Activated CD8-positive, alpha-beta memory T cell treated with anti-CD3 and anti-CD28 coated beads, Interleukin-2, amount 50 U/mL, for 24 hours (primary cell): ENCODE measurements around the gene SKIDA1.

ENCODE experiments used
- DNase-seq: peaks from one replicate; pipeline ENCODE4 v3.0.0-alpha.2; 2020; ENCODE audit errors: extremely low read depth

The SKIDA1 gene

DNA sequence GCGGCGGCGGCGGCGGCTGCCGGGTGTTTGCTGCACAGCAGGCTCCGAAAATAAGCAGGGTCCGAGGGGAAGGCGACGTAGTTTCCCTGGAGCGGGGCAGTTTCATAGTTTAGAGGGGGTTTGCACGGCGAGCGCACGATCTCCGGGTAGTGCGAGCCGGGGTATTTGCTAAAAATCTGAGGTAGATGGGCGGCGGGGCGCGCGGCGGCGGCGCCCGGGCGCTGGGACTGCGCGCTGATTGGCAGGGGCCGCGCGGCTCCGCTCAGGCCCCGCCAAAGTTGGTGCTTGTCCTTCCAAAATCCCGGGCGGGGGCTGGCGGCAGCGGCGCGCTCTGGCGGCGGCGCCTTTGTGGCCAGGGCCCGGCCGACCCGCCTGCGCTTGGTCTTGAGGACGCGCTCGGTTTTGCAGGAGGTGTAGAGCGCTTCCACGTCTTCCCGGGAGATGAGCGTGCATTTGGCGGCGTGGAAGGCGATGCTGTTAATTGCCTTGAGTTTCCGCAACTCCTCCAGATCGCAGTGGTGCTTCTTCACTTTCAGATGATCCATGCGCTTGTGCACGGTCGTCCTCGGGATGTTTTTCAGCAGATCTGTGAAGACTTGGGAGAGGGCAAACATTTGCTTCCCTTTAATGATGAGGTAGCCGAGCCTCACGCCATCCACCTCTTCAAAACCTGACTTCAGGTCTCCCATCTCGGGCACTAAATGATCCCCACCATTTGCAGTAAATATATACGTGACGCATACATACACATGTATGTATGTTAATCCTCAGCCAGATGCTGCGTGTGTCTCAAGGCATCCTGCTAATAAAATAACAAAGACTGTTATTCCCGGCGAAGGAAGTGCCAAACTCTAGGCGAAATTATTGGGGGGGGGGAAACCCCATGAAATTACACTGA is 8.1 kb downstream of the SKIDA1 start:
- DNase-seq, result no peak

DNA sequence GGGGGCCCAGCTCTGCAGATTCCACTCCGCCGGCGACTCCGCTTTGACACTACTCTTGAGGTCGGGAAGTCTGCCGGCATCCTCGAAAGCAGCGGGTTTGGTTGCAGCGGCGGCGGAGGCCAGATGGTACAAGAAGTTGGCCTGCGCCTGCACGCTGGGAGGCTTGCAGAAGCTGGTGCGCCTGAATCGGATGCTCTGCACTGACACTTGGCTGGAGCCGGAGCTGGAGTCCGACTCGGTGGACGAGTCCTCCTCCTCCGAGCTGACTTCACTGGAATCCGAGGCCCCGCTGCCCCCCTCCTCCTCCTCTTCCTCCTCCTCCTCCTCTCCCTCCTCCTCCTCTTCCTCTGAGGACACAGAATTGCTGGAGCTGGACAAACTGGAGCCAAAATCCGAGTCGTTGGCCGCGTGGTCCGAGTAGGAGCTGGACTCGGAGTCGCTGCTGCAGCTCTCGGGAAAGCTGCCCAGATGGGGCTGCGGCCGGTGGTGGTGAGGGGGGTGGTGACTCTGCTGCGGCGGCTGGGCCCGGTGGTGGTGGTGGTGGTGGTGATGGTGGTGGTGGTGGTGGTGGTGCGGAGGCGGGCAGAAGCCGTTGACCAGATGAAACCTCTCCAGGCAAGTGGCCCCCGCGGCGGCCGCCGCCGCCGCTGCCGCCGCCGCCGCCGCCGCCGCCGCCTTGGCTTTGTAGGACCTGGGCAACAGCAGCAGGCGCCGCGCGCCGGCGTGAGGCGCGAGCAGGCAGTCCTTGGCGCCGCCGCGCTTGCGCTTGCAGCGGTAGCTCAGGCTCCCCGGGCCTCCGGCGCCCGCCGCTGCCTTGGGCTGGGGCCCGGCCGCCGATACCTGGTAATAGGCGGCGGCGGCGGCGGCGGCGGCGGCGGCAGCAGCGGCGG is 9.0 kb downstream of the SKIDA1 start:
- DNase-seq, result no peak

DNA sequence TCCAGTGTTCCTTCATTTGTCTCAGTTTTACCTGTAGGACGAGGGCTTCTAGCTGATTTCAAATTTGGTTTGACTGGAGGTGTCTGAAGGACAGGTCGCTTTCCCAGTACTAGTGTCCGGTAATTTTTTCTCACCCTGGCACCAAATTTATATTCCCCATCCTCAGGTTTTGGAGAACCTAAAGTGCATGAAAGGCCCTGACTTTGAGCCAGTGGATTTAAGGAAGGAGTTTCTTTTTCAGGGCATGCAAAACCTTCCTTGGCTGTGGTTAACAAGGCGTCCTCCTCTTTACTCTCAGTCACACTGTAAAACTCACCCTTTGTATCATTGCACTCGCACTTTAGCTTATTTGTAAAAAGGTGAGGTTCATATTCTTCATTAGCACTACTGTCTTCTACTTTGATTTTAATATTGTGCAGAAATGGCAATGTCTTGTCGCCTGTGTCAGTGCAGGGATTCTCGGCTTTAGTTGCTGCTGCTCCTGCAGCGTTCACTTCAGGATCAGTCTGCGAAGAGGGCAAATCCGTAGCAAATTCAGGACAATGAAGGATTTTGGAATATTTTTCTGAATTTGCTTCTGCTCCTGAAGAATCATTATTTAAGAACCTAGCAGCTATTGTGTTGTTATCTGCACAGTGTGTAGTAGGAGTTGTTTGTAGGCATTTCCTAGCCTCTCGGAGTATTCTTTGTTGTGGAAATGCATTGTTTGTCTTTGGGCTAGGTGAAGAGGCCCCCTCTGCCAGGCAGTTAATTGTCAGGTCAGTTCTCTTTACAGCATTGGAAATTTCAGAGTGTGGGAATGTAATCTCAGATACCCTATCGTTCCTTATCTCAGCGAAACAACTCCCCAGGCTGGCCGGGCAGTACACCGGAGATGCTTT is 9.9 kb downstream of the SKIDA1 start:
- DNase-seq, result no peak

DNA sequence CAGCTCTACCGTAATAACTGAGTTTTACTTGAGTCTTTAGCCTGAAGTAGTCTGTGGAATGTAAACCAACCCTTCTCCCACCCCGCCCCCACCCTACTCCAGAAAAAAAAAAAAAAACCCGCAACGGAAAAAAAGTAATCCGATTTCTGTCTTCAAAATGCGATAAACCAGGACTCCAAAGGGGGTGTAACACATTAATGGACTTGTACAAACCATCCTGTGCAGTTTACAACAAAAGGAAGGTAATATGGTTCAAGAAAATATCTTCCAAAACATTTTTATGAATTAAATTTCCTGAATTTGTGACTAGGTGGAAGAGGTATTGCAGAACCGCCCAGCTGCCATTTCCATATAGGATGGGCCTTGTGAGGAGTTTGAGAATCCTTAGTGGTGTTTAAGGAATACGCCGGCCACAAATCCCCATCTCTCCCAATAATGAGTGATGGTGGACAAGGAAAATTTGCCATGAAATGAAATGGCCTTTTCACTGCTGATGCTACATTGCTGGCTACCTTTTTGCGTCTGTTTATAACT is 10.6 kb downstream of the SKIDA1 start:
- DNase-seq, result no peak

DNA sequence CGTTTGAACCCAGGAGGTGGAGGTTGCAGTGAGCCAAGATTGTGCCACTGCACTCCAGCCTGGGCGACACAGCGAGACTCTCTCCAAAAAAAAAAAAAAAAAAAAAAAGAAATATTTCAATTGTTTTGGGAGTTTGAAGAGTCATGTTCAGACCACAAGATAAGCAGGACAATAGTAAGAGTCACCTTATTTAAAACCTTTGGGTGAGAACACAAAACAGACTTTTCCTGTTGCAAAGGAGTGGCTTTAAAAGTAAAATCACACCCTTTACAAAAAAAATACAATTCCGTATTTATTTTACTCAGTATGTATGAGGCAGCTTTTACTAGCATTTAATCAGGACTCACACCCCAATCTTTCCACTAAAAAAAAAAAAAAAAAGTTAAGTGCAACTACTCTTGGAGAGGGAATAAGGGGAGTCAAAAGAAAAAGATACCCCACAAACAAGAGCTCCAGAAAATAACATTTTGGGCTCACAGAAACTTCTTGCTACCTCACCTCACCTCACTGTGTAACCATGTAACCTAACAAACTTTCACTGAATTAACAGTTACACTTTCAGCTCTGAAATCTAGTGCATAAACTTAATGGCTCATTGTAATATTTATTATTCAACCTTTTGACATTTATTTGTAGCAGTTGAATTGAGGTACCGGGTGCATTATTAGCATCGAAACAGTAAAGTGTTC is 11.2 kb downstream of the SKIDA1 start:
- no peak for DNase-seq

DNA sequence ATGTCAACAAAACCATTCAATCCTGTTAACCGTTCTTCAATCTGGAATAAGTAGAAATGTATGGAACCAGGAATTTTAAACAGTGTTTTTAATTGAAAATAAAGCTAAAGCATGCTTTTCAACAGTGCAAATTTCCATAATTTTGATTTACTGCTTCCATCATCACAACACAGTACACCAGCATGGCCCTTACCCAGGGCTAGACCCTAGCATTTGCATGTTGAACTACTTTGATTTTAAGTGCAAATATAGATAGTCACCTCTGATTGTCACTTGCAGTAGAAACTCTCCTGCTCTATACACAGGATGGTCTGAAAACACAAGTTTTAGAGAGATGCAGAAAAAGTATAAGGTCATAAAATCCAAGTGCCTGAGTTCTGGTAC is 12.1 kb downstream of the SKIDA1 start:
- no peak for DNase-seq

DNA sequence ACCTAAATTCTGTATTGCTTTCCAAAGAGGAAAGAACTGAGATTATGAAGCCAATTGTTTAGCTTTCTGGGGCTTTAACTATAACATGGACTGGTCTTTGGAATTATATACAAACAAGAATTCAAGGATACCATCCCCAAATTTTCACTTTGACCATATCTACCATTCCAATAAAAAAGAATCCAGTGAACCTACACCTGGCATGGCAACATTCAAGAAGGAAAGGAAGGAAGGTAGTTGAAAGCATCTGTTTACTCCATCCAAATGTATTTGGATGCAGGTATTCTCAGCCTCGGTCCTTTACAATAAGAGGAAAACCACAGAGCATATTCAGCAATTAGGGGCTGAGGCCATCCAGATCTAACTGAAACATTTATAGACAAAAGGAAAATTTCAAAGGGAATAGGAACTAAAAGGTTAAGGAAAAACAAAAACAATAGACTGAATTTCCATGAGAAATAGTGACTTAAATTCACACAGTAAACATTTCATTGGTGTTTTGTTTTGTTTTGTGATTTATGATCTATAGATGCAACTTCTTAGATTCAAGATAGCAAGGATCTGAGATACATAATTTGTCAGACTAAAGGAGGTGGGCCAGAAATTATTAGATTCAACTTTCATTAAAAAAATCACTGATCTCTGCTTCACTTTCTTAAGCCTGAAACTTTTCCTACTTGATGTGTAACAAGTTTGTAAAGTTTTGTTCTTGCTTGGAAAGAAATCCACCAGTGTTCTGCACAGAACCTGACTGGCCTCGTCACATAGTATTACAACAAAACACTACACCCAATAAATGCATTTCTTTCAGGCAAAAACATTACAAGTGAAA is 12.7 kb downstream of the SKIDA1 start:
- DNase-seq, result no peak

DNA sequence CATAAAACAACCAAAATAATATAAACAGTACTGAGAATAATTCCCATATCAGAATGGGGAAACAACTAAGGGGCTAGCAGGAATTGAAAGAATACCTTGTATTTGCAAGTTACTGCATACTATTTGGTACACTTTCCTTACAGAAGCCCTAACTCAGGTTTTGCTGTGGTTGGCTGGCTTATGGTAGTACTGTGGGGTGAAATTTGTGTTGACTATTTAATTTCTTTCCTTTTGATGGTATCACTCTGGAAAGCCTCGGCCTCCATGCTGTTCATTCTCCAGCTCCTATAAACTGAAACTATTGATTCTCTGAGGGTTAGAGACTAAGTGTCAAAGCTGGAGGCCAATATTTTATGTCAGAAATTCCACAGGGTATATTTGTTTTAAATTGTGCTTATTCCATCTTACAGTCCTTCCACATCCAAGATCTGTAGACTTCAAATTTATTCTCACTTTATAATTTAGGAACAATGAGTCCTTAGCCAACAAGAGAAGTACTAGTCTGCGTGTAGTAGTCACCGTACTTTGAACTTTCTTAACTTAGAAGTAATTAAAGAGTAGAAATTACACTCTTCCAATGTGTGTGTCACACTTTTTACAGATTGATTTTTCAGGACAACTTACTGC is 13.4 kb downstream of the SKIDA1 start:
- no peak for DNase-seq

DNA sequence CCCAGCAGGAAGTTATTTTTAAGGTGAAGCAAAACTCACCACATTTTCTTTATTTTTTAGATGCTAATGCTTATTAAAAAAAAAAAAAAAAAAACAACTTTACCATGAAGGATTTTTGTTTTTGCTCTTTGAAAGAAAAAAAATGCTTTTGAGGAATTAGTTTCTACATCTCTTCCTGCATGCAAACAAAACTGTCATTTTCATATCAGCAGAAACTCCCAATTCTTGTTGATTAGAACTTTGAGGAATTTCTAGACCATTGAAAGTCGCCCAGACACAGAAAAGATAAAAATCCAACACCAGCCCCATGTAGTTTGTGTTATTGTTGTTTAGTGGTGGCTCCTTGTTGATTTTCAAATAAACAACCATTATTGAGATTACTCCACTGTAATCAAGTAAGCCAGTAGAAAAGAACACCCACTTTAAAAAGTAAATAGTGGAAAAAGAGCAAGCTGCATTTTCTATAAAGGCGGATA is 14.3 kb downstream of the SKIDA1 start:
- no peak for DNase-seq

DNA sequence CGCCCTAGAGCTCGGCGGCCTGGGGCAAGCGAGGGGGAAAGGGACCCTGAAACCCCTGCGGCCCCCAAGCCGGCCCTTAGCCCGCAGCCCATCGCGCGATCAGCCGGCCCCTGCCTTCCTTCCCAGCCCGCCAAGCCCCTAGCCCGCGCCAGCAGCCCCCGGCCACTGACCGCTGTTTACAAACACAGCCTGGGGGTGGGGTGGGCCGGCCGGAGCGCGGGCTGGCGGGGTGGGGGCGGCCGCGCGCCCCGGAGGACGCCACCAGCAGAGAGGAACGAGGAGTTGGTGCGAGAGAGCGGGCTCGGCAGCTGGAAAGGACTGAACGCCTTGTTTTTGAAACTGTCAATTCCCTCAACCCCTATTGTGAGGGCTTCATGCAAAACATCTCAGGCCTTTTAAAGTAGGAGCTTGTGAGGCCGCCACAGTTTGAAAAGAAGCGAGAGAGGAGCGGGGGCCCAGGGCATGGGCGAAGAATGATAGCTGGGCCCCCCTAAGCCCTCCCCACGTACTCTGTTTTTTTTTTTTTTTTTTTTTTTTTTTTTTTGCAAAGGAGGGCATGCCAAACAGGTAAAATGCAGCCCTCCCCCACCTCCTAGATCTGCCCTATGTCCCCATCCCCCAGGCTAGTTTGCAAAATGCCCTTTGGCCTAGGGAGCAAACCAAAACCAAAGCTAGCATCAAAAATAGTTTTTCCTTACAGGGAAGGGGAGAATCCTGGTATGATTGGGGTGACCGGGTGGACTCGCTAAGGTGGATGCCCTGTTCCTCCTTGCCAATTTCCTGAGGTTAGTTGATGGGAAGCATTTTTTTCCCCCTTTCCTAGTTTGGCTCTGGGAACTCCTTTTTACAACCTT is 15.0 kb downstream of the SKIDA1 start:
- DNase-seq, result no peak

DNA sequence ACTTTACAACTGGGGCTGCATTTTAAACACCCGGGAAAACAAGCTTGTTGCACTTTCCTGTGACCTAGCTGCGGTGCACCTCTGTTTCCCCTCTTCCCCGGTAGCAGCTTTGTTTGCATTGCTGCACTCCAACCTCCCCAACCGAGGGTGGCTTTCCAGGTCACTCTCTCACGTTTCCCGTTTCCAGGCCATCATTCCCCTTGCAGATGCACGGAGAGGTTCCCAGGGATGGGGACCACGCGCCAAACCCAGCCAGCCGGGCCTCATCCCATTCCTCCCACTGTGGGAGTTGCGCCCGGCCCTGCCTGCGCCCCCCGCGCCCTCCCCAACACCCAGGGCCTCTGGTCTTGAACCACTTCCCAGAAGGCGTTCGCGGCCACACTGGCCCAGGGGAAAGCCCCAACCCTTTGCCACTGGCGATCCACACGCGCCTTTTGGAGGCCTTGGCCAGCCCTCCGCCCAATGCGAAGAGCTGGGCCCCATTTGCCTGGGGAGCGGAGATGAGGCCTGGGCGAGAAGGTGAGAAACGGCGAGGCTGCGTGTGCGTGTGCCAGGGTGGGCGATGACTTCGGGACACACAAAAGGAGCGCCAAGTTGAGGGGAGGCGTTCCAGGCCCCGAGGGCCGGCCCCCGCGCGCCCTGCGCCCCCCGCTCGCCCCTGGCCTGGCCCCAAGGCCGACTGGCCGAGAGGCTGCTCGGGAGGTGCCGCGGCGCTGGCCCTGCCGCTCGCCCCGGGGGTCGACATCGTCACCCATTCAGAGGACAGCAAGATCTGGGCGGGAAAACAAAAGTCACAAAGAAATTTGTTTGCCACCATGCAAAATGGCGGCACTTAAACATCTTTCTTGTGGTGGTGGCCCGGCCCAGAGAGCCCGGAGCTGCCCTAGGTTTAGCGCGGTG is 15.9 kb downstream of the SKIDA1 start:
- DNase-seq, result no peak

DNA sequence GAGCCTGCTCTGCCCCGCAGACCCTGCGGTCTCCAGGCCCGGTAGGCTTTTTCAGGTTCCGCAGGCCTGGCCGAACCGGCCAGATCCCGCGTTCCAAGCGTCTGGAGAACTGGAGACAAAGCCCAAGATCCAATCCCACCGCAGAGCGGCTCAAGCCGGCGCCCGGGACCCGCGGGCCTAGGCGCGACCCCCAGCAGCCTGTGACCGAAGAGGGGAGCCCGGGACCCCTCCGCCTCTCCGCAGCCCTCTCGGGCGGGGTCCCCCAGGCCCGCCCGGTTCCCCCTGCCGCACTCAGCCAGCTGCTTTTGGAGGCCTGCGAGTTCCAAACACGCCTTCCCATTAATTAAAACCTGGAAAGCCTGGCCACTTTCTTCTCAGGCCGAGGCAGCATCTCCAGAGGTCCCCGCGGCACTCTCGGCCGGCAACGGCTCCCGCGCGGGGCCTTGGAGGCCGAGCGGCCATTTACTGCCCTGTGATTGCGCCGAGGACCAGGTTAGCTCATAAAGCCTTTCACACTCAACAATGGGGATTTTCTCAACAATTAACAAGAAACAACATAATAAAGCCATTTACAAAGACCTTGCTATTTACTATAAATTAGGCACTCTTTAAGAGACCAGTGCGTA is 16.7 kb downstream of the SKIDA1 start:
- DNase-seq, result no peak

DNA sequence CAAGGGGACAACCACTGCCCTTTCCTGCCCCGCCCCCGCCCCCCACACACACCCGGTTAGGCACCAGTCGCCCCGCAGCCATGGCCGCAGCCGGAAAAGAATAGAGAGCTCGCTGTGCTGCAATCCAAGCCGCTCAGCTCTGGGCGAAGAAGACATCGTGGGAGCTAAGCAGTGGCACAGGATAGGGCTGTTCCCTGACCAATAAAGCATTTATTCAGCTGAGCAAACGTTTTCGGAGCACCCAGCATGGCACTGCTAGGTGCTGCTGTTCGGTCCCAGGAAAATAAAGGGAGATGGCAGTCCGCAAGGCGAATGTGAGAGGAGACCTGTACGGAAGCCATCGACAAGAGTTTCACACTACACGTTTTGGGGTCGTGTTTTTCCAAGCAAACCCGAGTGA is 18.3 kb downstream of the SKIDA1 start:
- DNase-seq, result no peak

DNA sequence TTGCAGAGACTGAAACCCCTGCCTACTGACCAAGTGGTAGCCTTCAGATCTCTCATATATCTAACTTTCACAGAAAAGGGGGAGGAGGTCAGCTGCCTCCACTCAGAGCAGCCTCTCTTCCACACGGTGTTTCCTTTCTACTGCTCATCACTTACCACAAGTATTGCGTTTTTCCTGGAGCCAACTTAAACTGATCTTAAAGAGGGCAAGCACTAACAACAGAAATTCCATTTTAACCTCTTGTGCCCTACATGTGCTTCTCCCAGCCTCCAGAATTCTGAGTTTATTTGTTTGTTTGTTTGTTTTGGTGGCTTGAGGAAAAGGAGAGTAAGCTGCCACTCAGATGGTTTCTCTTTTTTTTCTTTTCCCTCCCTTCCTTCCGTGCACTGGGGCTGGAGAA is 19.1 kb downstream of the SKIDA1 start:
- DNase-seq, result no peak

DNA sequence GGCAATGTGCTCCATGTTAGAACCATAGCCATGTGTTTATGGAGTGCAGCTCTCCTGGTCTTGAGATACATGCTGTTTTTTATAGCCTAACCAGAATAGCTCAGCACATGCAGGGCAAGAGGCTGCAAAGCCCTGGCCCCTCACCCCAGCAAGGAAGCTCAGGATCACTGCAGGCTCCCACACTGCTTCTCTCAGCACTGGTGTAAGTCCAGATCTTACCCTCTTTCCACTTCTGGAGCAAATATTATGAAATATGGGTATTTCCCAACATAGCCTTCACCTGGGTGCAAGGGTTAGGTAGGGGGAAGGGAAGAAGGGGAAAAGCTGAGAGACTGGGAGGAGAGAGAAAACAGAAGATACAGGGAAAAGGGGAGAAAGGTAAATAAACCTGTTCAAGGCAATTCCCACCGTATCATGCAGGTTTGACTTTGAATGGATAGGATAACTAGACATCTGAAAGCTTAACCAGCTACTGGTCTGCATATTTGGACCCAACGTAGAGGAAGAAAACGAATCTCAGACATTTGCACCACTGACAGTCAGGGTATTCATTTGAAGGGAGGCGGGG is 19.7 kb downstream of the SKIDA1 start:
- no peak for DNase-seq

DNA sequence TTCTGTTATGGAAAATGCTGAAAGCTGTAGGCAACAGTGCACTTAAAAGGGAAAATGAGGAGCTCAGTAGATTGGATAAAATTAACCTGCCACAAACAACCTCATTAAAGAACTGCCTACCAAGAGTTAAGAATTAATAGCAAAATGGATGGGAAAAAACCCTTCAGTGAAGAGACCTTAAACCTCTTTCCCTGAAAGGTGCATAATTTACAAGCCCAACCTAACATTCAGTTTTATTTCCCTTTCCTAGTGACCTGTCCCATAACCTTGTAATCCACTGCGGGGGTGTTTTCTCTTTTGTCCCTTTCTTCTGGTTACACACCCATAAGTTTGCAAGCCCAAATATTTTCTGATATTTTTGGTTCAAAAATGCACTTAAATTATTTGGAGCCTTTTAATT is 21.9 kb downstream of the SKIDA1 start:
- DNase-seq, result no peak

DNA sequence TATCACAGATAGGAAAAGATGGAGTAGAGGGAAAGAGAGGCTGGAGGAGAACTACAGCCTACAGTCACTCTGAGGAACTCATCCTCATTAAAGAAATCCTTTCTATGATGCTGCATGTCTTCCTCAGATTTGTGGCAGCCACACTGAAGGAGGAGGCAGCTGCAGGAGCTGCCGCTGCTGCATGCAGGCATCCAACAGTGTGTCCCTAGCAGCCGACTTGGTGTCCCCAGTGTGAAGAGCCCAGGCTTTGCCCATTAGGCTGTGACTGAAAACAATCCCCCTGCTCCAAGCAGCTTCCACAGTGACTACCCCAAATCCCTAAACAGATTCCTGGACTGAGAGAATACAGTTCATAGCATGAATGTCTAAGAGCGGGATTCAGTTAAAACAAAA is 23.1 kb downstream of the SKIDA1 start:
- DNase-seq, result no peak
